MCF 10A (cell line): ENCODE results near the gene EXOG. TPM values are rescaled to one million over a fixed set of nuclear protein-coding genes. Genes with fewer than 3 reads are reported as not detected.

ENCODE experiments used
- BruUV-seq: library from RNA; stranded (reverse); fragments of 400-500 nt; replicated peaks from 2 replicates; lab custom pipeline; 2021; lab: Mats Ljungman, UMichigan
- CTCF ChIA-PET: fragments of 300-600 bp; sonication (Branson Sonifier 250); formaldehyde crosslinking; extraction: SDS; loops from one replicate; lab custom pipeline; 2021; ENCODE audit warnings: antibody characterized with exemption, inconsistent platforms; lab: Yijun Ruan, JAX
- POLR2A ChIA-PET: fragments of 300-600, 350-650 bp; sonication (Branson Sonifier 250); formaldehyde crosslinking; extraction: SDS; loops from one replicate; lab custom pipeline; 2020; ENCODE audit warnings: antibody characterized with exemption, inconsistent platforms; lab: Yijun Ruan, JAX
- DNase-seq: peaks from one replicate; pipeline ENCODE4 v3.0.0-alpha.2; 2018; ENCODE audit not compliant: unreplicated experiment
- H3K27ac Mint-ChIP-seq: one replicate; pipeline ENCODE4 v1.8.0; 2022; ENCODE audit warnings: mild to moderate bottlenecking, low read depth, mixed read lengths; ENCODE audit not compliant: unreplicated experiment
- H3K27me3 Mint-ChIP-seq: one replicate; pipeline ENCODE4 v1.8.0; 2022; ENCODE audit warnings: mixed read lengths; ENCODE audit not compliant: insufficient read depth, unreplicated experiment
- H3K36me3 Mint-ChIP-seq: one replicate; pipeline ENCODE4 v1.8.0; 2022; ENCODE audit warnings: mild to moderate bottlenecking, moderate library complexity, mixed read lengths; ENCODE audit not compliant: insufficient read depth, unreplicated experiment
- H3K4me1 Mint-ChIP-seq: one replicate; pipeline ENCODE4 v1.8.0; 2022; ENCODE audit warnings: mixed read lengths; ENCODE audit not compliant: insufficient read depth, unreplicated experiment
- H3K4me3 Mint-ChIP-seq: one replicate; pipeline ENCODE4 v1.8.0; 2022; ENCODE audit warnings: mild to moderate bottlenecking, moderate library complexity, mixed read lengths; ENCODE audit not compliant: unreplicated experiment
- H3K9me3 Mint-ChIP-seq: one replicate; pipeline ENCODE4 v1.8.0; 2022; ENCODE audit warnings: mixed read lengths; ENCODE audit not compliant: unreplicated experiment
- intact Hi-C: fragments of 100-400 bp; cut with micrococcal nuclease; formaldehyde crosslinking; loops from 2 replicates; pipeline ENCODE4 v1.14.1; 2022
- total RNA-seq: library from RNA; stranded (reverse); gene quantifications from 2 replicates; pipeline ENCODE4 v1.2.3, GENCODE V29; 2022
- TF ChIP-seq, protein P1 (sequence below): fragments of 200-600 bp; IDR thresholded peaks from one replicate; pipeline ENCODE4 v1.8.0; 2022; ENCODE audit warnings: antibody characterized with exemption, mild to moderate bottlenecking; ENCODE audit not compliant: unreplicated experiment

Gene EXOG
- total RNA-seq, 1 experiment from 2014 or later, result 17.5 TPM

DNA sequence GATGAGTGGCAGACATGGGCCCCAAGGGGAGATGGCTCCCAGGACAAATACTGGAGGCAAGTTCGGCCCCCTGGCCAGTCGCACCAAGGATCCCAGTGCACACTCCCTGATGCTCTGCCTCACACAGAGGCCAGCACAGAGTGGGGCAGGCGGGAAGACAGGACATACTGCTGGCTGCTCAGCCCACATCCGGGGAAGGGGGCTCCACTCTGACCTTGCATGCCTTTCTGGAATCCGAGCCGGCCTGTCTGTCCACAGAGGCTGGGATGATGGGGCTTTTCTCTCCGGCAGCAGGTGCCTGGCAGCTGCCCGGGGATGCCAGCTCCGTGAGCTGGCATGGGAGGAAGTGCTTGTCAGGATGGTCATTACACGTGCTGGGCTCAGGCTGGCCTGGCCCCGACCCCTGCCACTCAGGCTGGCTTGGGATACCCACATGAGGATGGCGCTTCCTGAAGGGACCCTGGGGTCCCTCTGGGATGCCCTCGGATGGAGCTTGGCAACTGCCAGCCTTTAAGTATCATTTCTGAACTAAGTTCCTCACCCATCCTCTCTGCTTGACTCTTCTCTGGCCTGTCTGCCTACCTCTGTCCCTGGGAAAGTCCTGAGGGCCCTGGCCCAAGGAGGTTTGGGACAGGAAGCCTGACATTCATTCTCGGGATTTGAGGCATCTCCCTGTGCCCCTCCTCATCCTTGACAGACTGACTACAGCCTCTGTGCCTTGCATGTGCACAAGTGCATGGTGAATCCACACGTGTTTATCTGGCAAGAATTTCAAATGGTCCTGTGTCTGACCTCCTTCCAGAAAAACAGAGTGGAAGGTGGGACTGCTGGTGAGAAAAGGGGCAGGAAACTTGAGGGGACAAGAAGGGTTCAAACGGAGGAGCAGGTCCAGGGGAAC is 46.5 kb downstream of the EXOG start:
- intact Hi-C loops, result no loop called here
- H3K27ac Mint-ChIP-seq, result no peak overlapping the region
- BruUV-seq, result no TSS peak
- TF ChIP-seq, protein P1, sequence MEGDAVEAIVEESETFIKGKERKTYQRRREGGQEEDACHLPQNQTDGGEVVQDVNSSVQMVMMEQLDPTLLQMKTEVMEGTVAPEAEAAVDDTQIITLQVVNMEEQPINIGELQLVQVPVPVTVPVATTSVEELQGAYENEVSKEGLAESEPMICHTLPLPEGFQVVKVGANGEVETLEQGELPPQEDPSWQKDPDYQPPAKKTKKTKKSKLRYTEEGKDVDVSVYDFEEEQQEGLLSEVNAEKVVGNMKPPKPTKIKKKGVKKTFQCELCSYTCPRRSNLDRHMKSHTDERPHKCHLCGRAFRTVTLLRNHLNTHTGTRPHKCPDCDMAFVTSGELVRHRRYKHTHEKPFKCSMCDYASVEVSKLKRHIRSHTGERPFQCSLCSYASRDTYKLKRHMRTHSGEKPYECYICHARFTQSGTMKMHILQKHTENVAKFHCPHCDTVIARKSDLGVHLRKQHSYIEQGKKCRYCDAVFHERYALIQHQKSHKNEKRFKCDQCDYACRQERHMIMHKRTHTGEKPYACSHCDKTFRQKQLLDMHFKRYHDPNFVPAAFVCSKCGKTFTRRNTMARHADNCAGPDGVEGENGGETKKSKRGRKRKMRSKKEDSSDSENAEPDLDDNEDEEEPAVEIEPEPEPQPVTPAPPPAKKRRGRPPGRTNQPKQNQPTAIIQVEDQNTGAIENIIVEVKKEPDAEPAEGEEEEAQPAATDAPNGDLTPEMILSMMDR, result no peak
- peaks cover 14% of the 10 kb centered on the region for H3K27me3 Mint-ChIP-seq
- no peaks in the 10 kb centered on the region for H3K9me3 Mint-ChIP-seq
- ChIA-PET CTCF (interaction anchor here (0.5 to 2.6 kb wide), 3 partner anchors 21 to 751 kb away, joined by 3 to 13 read pairs (median 3); no protein-coding TSS in a partner anchor), POLR2A (no interaction called here)
- no peaks in the 10 kb centered on the region for H3K4me1 Mint-ChIP-seq
- no peak for DNase-seq
- peaks cover 4% of the 10 kb centered on the region for H3K36me3 Mint-ChIP-seq
- no peak overlapping the region for H3K4me3 Mint-ChIP-seq

DNA sequence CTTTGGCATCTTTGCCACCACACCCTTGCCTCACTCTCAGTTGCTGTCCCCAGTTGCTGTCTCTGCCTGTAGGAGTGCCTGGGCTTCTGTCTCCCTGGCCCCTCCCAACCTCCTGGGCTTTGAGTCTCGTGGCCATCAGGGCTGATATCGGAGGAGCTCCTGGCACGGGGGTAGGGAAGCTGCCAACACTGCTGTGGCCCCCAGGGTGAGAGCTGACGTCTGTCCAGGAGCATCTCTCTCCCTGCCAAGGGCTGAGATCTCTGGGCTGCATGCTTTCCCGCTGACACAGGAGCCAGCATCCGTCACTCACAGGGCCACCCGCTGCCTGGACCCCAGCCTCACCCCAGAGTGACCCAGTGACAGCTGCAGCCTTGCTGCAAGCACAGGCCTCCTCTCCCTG is 47.4 kb downstream of the EXOG start:
- CTCF ChIA-PET, result interaction anchor here (0.6 to 2.6 kb wide), 2 partner anchors 22 to 750 kb away, joined by 3 to 13 read pairs; no protein-coding TSS in a partner anchor
- POLR2A ChIA-PET, result interaction anchor here (0.7 kb wide), 1 partner anchor 263 kb away, joined by 3 read pairs; no protein-coding TSS in a partner anchor

DNA sequence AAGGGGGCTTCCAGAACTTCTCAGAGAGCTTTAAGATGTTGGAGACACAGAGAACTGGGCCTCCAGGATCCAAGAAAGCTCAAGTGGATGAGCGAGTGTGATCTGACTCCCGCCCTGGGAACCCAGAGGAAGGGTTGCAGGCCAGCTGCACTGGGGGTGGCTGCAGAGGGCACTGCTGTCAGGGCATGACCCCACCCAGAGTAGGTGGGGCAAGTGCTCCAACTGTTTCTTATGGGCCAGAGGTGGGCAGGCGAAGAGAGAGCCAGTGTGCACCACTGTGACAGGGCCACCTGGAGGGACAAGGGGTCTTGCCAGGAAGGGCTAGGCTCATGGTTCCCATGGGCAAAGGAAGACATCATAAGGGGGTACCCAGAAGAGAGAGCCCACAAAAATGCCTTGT is 48.8 kb downstream of the EXOG start:
- BruUV-seq, result no TSS peak
- no peak overlapping the region for H3K4me3 Mint-ChIP-seq
- CTCF ChIA-PET, result interaction anchor here (0.7 to 2.6 kb wide), 4 partner anchors 14 to 125 kb away, joined by 3 to 13 read pairs (median 3); no protein-coding TSS in a partner anchor
- DNase-seq, result no peak
- TF ChIP-seq, protein P1, result no peak
- H3K27ac Mint-ChIP-seq, result no peak overlapping the region
- H3K4me1 Mint-ChIP-seq, result no peaks in the 10 kb centered on the region
- intact Hi-C loops, result no loop called here
- POLR2A ChIA-PET, result interaction anchor here (1.1 kb wide), 1 partner anchor 13 kb away, joined by 3 read pairs; no protein-coding TSS in a partner anchor
- H3K27me3 Mint-ChIP-seq, result peaks cover 14% of the 10 kb centered on the region
- H3K36me3 Mint-ChIP-seq, result peaks cover 4% of the 10 kb centered on the region
- H3K9me3 Mint-ChIP-seq, result no peaks in the 10 kb centered on the region

More for the DNA sequence above, 47.4 kb downstream of the EXOG start:
- intact Hi-C loops, result no loop called here
- Mint-ChIP-seq H3K4me3 (no peak overlapping the region), H3K9me3 (no peaks in the 10 kb centered on the region), H3K4me1 (no peaks in the 10 kb centered on the region), H3K36me3 (peaks cover 4% of the 10 kb centered on the region), H3K27ac (no peak overlapping the region), H3K27me3 (peaks cover 14% of the 10 kb centered on the region)
- TF ChIP-seq, protein P1, result no peak
- DNase-seq, result no peak
- BruUV-seq, result no TSS peak

DNA sequence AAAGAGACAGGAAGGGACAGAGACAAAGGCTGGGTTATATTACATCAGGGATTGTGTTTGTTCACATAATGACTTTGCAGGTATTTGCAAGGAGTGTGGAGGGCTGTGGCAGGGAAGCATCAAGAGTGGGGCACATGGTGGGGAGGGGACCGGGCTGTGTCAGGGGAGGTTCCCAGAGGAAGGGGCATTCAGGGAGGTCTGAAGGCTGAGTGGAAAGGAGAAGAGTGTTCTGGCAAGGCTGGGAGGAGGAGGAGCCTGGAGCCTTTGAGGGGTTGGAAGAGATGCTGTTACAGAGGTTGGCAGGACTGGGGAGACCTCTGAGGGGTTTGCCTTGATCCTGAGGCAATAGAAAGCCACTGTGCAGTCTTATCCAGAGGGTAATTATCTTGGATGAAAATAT is 49.4 kb downstream of the EXOG start:
- CTCF ChIA-PET, result interaction anchor here (0.9 to 1.4 kb wide), 3 partner anchors 14 to 124 kb away, joined by 3 read pairs; no protein-coding TSS in a partner anchor
- TF ChIP-seq, protein P1, result no peak
- peaks cover 14% of the 10 kb centered on the region for H3K27me3 Mint-ChIP-seq
- no TSS peak for BruUV-seq
- no peaks in the 10 kb centered on the region for H3K4me1 Mint-ChIP-seq
- H3K36me3 Mint-ChIP-seq, result peaks cover 4% of the 10 kb centered on the region
- intact Hi-C loops, result no loop called here
- no peak overlapping the region for H3K27ac Mint-ChIP-seq
- POLR2A ChIA-PET, result interaction anchor here (1.1 kb wide), 1 partner anchor 13 kb away, joined by 3 read pairs; no protein-coding TSS in a partner anchor
- DNase-seq, result no peak
- H3K9me3 Mint-ChIP-seq, result no peaks in the 10 kb centered on the region
- H3K4me3 Mint-ChIP-seq, result no peak overlapping the region
